Activated CD4-positive, alpha-beta T cell treated with anti-CD3 and anti-CD28 coated beads, Interleukin-2, amount 50 U/mL, for 1 hour (primary cell): Measurements from ENCODE around the gene SLC4A1.

Experiments used
- DNase-seq: peaks from one replicate; pipeline ENCODE4 v3.0.0-alpha.2; 2020

Gene SLC4A1

DNA sequence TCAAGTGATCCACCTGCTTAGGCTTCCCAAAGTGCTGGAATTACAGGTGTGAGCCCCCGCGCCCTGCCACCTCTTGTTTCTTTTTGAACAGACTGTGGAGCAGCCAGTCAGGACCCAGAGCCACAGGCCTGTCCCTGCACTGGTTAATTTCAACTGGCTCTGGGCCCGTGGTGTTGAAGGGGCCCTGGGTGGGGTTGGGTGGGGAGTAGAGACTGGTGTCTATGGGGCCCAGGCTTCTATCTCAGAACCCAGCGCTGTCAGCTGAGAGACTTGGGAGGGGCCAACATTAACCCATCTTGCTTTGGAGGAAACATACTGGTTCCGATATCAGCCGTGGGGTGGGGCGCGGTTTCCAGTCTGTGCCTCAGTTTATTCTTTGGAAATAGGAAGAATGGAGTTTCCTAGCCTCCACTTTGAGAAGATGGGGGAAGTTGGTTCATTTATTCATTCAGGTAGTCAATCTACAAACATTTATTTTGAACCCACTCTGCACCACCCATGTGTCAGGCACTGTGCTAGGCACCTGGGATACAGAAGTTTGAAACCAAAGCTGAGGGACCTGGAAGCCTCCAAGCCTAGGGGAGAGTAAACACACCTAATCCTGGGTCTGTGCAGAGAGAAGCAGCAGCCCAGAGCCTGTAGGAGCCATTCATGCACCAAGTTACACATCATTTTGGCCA, 15.5 kb upstream of the SLC4A1 start:
- no peak for DNase-seq

DNA sequence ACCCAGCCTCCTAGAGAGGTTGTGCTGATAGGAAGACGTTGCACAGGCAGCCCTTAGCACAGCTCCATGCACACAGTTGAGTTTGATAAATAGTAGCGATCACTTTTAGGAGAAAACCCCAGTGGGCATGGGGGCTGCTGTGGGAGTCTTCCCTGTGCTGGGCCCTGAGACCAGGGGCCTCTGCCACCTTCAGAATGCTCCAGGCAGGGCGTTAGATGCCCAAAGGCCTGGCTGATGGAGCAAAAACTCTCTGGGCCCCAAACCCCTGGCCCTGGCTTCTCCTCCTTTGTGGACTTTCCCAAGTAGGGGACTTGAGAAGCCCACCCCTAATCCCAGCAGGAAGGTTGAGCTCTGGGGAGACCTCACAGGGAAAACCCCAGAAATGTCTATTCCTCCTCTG, 14.3 kb upstream of the SLC4A1 start:
- DNase-seq = no peak

DNA sequence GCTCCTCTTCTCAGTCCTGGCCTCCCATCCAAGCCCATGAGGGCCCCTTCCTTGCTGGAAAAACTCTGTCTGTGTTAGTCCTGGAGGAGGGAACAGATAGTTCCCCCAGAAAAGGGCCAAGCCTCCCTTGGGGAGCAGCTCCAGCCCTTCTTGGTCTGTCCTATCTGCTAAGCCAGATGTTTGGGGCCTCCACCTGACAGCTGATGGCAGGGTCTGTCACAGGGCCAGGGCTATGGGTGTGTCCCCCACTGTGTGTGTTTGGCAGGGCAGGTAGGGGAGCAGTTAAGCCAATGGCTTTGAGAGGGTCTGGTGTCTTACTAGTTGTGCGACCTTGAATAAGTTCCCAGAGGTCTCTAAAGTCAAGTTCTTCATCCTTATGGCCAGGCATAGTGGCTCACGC, 13.6 kb upstream of the SLC4A1 start:
- no peak for DNase-seq

DNA sequence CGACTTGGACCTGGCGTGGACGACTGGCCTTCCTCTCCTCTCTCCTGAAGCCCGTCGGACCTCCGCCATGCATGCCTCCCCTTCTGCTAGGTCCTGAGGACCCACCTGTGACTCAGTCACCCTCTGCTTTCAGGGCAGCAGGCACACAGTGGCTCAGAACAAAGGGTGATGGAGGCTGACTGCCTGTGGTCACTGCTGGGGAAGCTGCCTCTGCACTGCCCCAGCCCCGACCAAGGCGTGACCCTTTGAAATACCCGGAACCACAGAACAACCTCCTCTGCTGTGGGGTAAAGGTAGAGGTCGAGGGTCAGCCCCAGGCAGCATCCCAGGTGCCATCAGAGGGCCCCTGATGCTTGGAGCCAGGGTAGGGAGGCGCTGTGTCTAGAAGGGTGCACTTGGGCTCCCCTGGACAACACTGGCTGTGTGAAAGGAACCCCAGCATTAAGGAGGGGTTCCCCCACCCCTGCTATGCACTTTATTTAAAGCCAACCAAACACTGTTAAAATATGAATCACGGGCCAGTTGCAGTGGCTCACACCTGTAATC, 12.5 kb upstream of the SLC4A1 start:
- DNase-seq = no peak

DNA sequence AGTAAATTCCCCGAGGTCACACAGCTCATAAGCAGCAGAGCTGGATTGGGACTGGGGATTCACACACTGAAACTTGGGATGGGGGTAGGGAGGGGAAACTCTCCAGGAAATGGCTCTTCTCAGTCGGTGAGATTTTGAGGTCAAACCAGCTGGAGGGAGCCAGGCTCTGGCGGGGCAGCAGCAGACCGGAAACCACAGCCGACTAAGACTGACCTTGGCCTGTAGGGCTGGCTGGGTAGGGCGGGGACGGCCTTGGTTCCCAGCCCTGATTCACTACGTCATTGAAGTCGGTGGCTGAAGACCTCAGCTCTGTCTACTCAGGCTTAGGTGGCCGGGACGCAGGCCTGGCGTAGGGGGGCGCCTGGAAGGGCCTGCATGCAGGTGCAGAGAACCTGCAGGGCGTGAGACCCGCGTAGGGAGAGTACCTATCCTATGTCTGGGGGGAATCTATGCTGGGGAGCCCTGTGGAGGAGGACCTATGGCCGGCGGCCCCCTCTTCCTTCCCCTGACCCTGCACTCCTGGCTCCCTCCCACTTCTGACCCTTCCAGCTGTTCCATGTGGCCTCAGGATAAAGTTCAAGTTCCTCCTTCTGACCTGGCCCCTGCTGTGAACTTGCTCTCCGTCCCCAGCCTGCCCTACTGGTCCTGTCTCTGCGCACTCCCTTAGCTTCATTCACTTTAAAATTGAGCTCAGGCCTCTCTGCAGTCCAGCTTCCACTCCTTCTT, 11.9 kb upstream of the SLC4A1 start:
- DNase-seq = no peak

DNA sequence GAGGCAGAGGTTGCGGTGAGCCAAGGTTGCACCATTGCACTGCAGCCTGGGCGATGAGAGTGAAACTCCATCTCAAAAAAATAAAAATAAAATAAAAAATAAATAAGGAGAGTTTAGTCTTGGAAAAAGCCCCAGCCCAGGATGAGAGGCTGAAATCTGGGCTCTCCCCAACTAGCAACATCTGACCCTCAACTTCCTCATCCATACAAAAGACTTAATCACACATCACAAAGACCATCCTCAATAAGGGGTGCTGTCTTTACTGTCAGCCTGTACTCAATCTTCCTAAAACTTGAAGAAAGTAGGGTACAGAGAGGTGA, 11.4 kb upstream of the SLC4A1 start:
- DNase-seq = no peak

DNA sequence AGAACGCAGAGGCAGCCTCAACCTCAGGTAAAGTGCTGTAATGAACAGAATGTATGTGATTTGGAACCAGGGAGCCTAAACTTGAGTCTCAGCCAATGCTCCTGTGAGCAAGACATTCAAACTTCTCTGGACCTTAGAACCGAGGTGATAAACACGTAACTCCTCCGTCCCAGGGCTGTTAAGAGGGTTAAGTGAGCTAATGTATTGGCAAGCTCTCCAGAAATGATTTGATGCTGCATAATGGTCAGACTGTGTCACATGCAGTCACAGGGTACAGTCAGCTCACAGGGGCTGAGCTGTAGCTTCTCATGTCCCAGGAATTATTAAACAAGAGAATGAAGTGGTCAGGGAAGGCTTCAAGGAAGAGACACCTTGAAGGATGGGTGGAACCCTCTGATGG, 10.0 kb upstream of the SLC4A1 start:
- no peak for DNase-seq

DNA sequence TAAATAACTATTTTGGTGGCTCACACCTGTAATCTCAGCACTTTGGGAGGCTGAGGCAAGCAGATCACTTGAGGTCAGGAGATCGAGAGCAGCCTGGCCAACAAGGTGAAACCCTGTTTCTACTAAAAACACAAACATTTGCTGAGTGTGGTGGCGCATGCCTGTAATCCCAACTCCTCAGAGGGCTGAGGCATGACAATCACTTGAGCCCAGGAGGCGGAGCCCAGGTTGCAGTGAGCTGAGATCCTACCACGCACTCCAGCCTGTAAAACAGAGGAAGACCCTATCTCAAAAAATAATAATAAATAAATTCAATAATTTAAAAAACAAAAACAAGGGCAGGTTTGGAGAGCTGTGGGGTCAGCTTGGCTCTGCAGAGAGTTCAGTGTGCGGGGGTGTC, 5.7 kb upstream of the SLC4A1 start:
- DNase-seq = no peak

DNA sequence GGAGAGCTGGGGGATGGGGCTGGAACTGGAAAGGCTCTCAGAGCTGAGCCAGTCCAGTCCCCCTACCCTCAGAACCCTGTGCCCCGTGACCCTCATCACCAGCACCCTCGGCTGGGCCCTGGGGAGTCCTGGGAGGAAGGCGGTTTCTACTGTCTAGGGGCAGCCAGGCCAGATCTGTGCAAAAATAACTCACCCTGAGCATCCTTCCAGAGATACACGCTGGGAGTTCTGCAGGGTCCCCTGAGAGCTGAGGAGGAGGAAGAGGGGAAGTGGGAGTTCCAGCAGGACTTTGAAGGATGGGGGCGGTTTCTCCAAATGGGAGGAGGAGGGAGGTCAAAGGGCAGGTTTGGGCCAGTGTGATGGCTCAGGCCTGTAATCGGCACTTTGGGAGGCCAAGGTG, 5.0 kb upstream of the SLC4A1 start:
- no peak for DNase-seq

DNA sequence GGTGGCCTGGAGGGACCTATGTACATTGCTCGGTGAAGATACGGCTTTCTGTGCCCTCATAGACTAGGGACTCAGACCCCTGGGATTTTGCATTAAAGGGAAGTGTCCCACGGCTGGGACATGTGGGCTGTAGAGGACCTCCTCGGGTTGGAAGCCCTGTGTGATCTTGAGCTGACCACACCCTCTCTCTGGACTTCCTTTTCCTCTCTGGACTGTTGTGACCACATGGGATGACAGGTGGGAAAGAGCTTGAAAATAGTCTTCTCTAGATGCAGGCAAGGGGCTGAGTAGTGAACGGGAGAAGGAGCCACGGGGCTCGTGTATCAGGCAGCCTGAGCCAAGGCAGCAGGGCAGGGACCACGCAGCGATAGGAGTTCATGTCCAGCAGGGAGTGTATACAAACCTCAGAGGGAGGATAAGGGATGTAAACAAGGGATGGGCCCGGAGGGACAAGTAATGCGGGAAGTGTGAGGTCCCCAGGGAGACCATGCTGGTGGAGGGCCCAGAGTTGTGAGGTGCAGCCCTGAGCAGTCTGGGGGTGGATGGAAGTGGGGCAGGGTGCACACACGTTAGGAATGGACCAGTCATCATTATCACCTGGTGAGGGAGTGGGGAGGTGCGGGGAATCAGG, 4.5 kb upstream of the SLC4A1 start:
- no peak for DNase-seq

DNA sequence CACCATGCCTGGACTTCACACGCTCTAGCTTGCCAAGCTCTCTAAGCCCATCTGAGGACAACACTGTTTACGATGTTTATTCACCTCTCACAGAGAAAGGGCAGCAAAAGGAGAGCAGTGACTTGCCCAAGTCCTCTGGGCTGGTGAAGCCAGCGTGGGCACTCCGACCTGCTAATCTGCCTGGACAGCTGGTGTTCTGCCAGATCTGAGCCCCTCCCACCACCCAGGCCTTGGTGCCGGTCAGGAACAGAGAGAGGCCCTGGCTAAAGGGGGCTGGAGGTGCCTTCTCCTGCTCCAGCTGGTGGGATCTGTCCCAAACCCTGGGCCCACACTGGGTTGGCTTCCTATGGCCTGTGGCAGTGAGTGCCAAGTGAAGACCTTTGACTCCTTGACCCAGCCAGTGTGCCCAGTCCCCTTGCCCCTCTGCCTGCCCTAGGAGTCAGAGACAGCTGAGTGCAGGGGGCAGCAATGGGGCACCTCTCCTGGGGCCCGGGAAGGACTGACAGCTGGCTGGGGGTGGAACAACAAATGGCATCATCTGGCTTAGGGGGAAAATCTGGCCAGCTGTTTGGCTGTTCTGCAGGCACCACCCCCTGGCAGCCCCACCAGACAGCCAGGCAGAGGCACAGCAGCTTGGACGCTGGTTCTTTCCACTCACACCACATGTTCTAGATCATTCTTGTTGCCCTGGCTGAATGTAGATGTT, 1.8 kb upstream of the SLC4A1 start:
- DNase-seq = no peak

DNA sequence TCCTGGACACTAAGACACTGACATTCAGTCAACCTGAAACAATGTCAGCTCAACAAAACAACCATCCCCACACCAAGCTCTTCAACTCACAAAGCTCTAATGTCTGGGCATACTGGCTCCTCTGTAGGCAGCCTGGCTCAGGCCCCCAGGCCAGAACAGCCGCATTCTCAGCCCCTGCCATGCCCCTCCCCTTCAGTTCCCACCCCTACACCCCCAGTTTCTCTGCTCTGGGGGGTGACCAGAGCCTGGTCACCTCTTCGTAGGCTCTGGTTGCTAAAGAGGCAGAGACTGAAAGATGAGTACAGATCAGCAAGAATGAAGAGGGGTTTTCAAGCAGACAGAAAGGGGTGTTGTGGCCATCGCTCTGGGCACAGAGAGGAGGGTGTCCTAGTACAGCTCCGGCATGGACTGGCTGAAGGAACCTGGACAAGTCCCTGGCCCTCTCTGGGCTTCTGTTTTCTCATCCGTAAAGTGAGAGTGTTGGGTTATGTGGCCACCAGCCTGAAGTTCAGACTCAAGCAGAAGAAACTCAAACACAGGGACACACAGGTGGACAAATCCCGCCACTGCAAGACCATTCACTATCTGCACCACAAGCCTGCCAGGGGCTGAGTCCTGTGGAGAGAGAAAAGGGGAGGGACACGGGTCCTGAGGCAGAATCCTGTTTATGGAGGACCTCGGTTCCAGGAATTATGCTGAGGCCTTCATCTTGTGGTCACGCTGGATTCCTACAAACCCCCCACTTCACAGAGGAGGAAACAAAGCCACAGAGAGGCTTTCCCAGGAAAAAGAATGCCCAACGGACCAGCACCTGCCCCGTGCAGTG, 987 bp upstream of the SLC4A1 start:
- DNase-seq = no peak

DNA sequence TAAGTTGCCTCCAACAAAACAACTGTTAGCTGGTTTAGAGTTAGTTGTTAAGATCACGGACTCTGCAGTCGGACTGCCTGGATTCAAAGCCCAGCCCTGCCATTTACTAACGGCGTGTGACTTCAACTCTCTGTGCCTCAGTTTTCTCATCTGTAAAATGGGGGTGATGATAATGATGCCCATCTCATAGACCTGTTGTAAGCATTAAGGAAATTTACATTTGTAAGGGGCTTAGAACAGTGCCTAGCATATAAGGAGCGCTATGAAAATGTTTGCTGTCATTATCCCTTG, 825 bp downstream of the SLC4A1 start:
- no peak for DNase-seq

DNA sequence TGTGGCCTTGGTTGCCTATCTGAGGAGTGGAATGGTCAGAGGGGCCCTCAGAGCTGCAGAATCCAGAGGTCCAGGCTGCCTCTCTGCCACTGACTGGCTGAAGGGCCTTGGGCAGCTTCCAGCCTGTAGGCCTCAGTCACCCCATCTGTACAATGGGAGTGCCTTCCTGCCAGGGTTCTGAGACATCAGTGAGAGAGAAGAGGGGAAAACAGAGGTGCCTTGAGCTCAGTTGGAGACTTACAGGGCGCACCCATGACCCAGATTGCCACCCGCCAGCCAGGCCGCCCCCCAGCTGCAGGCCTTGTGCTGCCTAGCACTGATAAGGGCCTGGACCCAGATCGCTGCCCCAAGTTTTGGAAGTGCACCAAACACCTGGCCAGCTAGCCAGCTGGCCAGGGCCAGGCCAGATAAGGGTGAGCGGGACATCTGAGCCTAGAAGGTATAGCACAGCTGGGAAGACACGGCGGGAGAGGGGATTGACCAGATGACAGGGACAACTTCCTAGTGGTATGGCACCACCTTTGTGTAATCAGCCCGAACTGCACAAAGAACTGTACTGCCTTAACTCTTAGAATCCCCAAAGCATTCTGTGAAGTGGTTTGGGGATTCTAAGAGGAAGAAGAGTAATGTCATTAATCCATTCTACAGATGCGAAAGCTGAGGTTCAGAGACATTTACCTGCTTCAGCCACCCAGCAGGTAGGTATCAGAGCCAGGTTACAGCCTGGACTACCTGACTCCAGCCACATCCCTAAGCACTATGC, 1.4 kb downstream of the SLC4A1 start:
- no peak for DNase-seq

DNA sequence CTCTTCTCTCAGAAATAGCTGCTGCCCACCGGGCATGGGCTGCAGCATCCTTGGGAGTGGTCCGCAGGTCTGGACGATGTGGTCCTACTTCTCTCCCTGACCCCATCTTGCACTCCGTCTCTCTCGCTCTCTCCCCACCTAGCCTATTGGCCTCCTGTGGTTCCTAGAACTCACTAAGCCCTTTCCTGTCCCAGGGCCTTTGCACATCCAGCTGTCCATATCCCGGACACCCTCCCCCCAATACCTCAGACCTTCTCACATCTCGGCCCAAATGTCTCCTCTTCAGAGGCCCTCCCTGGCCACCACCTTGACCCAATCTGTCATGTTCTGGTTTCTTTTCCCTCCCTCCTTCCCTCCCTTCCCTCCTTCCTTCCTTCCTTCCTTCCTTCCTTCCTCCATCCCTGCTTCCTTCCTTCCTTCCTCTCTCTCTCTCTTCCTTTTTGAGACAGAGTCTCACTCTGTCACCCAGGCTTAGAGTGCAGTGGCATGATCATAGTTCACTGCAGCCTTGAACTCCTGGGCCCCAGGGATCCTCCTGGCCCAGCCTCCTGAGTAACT, 4.5 kb downstream of the SLC4A1 start:
- no peak for DNase-seq

DNA sequence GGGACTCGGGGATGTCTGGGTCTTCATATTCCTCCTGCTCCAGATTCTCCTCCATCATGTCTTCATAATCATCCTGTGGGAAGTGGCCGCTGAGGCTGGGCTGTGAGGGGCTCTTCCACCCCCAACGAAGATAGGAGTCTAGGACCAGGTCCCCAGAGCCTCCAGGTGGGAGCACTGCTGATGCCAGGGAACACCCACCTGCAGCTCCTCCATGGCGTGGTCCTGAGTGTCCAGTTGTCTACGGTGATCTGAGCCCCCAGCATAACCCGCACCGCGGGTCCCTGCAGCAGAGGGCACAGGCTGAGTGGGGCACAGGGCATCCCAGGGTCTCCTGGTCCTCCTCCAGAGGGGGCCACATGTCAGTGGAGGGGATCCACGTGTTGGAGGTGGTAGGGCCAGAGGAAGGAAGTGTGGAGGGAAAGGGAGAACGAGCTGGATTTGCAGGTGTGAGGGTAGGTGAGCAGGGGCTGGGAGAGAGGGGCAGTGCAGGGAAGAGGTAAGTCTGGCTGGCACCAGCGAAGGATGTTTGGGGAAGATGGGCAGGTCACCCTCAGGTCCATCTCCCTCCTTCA, 5.2 kb downstream of the SLC4A1 start:
- DNase-seq = no peak

DNA sequence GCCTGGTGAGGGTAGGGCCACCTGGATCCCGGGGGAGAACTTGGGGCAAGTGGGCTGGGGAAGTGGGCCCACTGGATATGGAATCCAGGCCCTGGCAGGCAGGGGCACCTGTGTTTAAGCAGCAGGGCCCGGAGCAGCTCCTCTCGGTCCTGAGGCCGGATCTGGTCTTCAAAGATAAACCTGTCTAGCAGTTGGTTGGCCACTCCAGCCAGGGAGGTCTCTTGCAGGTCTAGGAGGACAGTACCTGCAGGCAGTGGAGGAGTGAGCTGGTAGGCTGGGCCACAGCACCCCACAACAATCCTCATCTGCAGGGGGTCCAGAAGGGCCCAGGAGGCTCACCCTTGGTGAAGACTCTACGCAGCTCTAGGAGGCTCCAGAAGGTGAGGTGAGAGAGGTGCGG, 7.6 kb downstream of the SLC4A1 start:
- no peak for DNase-seq

DNA sequence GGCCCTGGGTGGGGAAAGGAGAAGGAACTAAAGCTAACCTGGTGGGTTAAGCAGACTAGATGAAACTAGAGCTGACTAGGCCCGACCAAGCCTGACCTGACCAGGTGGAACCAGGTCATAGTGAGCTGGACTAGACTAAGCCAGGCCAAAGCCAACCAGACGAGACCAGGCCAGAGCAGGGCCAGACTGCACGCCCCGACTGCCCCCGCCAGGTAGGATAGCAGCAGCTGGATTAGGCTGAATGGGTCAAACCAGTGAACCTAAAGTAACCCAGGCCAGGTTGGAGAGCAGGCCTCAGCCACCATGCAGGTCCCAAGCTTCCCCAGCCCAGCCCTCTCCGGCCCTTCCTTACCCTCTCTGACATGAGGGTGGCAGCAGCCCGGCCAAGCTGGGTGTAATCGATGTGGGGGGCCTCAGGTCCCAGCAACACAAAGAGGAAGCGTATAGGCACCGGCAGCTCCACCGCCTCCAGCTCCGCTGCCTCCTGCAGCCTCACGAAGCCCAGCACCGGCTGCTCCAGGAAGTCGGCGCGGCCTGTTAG, 9.1 kb downstream of the SLC4A1 start:
- no peak for DNase-seq

DNA sequence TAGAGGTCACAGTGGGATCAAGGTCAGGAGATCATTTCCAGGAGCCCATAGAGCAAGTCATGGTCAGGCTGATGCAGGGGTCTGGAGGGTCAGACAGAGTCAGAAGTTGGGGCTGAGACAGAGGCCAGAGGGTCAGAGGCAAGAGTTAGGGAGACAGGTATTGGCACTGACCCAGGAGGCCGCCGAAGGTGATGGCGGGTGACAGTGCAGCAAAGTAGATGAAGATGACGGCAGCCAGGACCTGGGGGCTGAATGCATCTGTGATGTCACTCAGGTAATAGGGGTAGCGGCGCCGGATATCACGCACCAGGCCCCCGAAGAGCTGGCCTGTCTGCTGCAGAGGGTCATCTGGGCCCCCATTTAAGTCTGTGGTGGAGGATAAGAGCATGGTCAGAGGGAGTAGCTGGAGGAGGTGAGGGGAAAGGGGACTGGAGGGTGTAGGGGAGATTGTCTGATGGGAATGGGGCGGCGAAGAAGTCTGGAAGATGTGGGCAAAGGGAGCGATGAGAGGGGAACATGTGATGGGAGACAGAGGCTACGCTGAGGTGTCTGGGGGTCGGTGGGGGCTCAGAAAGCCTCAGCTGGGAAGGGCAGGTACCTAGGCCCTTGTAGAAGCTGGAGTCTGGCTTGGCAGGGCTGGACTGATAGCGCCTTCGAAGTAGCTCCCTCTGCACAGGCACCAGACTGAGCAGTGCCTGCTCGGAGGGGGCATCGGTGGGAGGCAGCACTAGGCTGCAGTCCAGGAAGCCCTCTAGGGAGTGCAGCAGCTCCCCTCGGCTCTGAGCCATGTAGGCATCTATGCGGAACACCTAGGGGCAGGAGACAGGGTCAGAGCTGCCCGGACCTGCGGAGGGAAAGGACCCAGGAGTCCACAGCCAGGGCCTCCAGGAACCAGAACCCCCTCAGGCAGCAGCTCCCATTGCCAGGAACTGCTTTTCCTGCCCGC, 9.8 kb downstream of the SLC4A1 start:
- no peak for DNase-seq

DNA sequence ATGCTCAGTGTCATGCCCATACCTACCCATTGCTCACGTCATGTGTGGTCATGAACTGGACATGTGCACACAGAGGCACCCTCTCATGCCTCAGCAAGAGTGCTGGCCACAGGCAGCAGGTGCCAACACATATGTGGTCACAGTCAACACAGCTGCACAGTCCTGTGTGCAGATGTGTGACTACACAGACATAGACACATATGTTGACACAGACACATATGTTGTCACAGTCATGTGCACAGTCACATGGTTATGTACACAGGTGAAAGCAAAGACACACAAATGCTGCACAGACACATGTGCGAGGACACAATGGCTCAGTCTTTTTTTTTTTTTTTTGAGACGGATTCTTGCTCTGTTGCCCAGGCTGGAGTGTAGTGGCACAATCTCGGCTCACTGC, 11.3 kb downstream of the SLC4A1 start:
- DNase-seq = no peak
